Embryonic facial prominence (tissue), 1 donor: ENCODE measurements around the gene RAB3C.

Experiments used
- DNase-seq: peaks from one replicate; pipeline ENCODE4 v3.0.0-alpha.2; 2016; ENCODE audit errors: extremely low spot score

Gene RAB3C

DNA sequence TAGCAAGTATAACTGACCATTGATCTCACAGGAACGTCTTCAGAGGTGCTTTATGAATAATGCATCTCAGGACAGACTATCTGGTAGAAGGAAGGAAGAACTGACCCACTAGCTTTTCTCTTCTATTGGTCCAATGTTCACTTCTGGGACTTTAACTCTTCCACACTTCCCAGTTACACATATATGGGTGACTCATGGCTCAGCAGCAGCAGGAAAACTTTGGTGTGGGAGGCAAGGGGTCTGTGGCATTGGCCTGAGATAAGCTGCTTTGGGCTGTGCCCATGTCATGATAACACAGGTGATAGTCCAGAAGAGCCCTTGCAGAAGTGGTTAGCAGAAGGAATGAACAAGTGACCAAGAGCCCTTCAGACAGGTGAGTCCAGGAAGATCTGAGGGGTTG is 148.8 kb downstream of the RAB3C start:
- DNase-seq, result no peak

DNA sequence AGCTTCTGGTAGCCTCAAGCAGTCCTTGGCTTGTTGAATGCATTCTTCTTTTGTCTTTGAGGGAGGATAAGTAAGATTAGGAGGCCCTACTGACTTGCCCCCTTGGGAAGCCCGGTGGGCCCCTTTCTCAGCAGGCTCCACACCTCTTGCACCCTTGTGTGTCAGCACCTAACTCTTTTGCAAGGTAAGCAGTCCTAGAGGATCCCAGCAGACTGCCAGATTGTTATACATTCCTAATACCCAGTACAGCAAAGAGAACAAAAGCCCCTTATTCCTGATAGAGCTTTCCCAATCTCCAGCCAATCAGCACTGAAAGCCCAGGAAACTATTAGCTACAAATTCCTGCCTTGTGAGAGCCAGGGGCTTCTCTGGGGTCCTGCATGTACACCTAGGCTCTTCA is 152.8 kb downstream of the RAB3C start:
- no peak for DNase-seq

DNA sequence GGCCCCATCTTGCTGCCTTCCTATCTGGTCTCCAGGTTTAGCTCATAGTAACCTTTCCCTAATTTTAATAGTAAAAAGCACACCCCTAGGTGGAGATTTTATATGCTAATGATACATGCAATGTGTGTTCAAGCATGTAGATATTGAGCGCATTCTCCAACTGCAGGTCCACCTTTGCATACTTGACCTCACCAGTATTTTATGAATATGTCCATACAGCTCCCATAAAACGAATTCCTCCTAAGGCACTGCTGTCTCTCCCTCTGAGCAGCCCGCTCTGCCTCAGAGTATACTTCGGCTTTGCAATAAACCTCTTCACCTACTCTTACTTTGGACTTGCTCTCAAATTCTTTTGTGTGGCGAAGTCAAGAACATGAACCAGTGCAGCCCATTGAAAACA is 153.3 kb downstream of the RAB3C start:
- no peak for DNase-seq

DNA sequence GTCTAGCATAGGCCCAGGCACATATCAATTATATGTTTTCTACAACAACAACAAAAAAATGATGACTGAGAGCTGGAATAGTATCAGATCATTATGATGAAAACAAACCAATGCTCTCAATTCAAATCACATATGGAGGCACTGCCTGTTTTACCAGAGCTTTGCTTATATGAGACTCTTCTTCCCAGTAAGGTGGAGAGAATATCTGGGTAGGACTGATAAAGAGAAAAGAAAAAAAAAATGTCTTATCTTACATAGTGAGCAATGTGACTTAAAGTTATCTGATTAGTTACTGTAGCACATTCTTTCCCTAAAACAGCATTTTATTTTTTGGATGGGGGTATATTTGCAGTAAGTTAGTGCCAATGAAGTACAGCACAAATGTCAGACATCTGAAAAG is 154.8 kb downstream of the RAB3C start:
- DNase-seq, result no peak

DNA sequence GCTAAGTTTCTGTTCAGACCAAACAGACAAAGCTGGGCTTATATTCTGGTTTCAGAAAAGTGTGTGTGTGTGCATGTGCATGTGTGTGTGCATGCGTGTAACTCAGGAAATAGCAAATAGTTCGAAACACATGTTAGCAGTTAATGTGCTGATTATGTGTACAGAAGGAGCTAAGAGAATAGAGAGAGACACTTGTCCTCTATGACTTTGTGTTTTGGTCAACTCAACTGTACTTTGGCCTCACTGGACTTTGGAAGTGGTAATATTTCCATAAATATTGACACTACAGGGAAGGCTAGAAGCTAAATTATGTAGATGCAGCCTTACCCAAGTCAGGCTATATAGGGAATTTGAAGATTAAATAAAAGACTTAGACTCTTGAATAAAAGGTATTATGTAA is 155.5 kb downstream of the RAB3C start:
- no peak for DNase-seq

DNA sequence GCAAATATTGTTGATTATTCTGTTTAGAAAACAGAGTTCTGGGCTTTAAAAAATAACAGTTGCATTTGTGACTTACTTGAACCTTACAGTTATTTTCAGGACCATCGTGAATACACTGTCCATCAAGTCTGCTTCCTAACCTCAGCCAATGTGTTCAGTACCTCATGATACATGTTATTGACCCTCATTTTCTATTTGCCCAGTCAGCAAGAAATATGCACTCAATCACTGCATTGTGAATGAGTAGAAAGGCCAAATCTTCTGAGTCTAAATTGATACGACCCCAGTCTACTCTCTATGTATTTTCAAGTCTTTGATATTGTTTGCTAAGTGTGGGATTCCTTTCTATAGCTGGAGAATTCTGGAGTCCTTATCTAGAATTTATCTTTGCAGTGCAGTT is 156.2 kb downstream of the RAB3C start:
- DNase-seq, result no peak

DNA sequence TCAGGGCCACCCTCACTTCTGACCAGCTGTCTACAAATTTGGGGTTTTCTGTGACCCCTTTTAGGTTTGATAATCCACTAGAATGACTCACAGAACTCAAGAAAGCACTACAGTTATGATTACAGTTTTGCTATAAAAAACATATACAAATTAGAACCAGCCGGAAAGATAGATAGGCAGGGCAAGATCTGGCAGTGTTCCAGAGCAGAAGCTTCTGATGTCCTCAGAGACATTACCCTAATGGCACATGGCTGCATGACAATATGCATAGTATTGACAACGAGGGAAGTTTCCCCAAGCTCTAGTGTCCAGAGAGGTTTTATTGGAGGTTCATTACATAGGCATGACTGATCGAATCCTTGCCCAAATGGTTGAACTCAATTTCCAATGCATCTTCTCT is 158.1 kb downstream of the RAB3C start:
- no peak for DNase-seq

DNA sequence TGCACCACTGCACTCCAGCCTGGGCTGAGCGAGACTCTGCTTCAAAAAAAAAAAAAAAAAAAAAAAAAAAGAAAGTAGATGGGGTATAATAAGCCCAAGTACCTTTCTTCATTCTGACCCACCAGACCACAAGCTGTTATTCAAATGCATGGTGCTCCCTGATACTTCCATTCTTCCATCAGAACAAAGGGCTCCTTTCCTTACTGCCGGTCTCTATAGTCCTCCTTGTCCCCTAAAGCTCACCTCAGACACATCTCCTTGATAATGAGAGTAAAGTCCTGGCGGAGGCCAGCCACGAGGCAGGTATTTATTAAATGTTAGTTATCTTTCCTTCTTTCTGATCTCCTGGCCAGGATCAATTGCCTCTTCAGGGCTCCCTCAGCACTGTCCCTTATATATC is 162.5 kb downstream of the RAB3C start:
- no peak for DNase-seq

DNA sequence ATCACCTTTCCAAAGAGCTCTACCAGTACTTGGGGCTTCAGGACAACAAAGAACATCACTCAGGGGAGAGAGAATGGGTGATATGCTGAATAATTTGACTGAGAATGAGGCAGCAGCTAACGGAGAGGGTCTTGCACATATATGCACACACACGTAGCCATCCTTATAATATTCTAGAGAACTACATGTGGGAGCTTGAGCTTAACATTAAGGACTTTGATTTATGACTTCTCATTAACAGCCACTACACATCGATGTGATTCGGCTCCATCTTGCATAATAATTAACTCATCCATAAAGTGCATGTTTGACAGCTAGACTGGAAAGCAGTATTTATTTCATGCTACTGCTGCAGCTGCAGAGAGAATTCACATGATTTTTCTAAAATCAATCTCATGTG is 163.4 kb downstream of the RAB3C start:
- no peak for DNase-seq

DNA sequence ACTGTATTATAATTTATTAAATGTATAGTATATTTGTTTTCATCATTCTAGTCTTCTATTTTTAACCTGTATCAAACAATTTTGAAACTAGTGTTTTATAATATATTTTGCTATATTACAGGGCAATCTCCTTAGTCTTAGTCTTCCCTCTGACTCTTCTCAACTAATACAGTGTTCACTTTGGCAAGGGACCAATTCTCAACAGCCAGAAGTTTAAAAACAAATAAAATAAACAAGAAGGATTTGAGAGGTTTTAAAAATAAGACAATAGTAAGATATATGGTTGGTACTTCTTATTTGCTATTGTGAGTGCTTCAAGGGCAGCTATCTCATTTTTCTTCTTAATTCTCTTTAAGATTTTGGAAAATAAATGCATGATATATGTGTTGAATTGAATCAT is 167.2 kb downstream of the RAB3C start:
- DNase-seq, result no peak

DNA sequence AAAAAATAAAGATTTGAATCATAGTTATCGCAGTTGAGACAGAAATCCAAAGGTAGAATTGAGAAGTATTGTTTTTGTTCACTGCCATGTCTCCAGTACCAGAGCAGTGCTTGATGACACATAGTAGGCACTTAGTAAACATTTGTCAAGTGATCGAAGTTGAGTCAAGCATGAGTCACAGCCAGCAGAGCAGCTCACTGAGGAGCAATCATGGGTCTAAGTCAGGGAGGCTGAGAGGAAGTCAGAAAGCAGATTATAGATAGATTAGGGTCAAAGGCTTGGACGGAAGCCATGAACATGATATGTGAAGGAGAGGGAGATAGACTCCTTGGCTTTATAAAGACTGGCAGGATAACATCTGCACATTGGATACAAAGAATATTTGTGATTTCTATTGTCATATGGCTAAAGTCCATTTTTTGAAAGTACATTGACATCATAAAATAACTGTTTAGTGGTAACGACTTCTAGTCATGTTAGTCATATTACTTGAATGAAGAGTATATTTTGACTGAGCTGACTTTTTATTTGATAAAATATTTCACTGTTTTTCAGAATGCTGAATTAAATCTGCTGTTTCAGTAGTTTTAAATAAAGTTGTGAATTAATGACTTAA is 168.5 kb downstream of the RAB3C start:
- DNase-seq, result no peak

DNA sequence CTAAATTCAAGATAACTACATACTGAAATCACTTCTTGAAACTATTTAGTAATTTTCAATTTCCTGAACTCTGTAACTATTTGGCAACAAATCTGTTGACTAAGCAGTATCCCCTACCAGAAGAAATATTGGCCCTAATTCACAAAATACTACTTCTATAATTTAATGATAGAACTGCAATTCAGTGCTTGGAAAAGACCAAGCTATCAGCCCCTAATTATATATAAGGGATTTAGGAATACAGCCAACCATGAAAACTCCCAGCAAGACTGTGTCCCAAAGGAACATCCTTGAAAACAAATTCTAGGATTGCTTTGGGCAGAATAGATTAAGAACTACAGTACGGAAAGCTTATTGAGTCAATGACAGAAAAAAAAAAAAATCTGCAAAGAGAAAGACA is 169.2 kb downstream of the RAB3C start:
- peak; percentile 30 for DNase-seq

DNA sequence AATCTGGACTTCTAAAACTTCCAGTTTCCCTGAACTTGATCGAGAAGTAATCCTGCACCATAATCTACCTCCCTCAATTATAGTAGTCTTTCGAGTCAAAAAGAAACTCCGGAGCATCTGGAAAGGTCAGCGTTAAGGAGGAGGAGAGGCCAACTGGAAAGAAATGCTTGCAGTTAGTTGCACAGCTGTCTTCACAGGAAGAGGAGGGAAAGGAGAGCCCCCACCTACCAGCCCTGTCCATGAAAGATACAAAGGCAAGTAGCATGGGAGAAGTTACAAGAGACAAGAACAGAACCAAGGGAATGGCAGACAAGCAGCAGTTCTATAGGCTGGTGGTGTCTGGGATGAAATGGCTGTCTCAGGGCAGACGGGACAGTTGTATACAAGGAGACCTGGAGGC is 170.6 kb downstream of the RAB3C start:
- DNase-seq, result no peak

DNA sequence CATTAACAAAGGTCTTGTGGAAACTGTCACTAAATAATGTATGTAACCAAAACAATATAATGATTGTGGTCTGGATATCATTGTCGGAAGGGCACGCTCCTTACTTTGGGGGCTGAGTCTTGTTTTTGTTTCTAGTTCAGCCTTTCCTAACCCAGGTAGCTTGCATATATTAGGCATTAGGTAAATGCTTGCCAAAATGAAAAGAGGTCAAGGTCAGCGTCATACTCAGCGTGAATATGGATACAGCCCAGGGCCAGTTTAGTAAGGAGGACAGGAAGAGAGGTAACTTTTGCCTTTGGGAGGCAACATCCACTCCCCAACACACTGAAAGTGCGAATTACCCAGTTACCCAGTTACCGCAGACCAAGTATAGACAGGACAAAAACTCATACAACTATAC is 171.4 kb downstream of the RAB3C start:
- no peak for DNase-seq

DNA sequence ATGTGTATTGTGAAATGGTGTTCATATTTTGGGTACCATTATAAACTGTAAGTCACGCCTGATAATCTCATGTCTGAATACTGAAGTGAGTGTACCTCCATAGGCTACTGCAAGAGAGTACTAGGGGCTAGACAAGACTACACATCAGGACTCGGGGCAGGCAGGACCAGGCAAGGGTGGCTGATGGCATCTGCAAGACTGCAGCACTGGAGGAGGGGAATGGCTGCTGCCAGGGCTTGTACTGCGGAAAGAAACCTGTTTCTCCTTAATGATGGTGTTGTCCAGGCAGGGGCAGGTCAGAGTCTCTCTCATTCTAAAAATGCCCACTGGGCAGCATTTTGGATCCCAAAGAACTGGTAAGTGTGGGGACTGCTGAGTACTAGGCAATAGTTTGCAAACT is 172.5 kb downstream of the RAB3C start:
- DNase-seq, result no peak

DNA sequence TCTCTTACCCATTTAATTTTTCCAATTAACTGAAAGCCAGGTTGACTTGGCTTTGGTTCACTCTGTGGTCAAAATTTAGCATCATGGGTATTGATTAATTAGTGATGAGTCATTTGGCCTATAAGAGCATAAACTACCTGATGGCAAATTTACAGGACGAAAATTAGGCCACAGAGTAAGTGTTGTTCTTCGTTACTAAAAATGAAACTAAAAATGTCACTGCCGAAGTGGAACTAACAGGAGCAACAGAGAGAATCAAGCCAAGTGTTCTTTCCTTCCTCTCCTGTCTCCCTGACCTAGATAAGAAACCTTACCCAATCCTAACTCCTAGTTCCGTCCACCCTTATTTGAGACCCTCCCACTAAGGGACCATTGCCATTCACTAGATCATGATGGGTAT is 176.9 kb downstream of the RAB3C start:
- no peak for DNase-seq

DNA sequence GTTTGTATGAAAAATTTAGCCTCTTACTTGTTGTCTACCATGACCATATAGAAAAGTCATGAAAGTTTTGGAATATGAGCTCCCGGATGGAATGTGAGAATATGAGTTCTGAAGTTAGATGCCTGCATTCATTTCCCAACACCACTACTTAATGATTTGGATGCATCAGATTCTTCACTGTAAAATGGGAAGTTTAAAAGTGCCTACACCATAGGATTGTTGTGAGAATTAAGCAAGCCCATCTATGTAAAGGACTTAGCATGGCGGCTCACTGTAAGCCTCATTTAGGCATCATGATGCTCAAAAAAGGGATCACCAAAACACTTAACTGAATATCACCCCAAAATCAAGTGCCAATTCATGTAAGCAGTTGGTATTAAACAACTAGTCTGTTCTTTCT is 177.3 kb downstream of the RAB3C start:
- no peak for DNase-seq

DNA sequence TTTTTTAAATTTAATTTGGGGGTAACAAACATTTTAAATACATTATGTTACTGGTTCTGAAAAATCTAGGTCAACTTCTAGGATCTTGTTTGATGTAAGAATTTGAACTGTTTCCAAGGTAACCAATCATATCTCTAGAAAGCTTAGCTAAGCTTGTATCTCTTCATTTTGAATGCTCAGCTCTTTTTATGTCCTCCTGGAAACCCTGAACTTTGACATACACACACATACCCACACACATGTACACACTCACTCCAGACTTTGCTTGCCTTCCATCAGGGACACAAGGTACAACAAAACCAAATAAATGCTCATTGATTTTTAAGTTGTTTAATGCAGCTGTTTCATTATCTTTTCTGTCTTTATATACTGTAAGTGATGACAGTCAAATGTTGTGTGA is 178.5 kb downstream of the RAB3C start:
- no peak for DNase-seq

DNA sequence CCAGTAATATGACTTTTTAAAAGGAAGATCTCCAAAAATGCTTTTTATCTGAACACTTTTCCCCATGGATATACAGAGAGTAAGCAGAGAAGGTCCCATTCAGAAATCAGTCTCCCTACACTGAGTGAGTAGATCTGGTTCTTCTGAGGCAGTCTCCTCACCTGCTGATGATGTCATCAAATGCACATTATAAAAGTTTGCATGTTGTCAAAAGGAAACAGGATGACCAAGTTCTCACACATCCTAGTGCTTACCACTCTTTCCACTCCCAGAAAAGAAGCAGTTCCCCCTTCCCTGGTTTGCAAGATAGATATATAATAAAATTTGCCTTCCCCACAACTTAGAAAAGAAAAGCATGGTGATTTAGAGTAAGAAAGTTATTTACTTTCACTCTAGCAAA is 180.5 kb downstream of the RAB3C start:
- no peak for DNase-seq

DNA sequence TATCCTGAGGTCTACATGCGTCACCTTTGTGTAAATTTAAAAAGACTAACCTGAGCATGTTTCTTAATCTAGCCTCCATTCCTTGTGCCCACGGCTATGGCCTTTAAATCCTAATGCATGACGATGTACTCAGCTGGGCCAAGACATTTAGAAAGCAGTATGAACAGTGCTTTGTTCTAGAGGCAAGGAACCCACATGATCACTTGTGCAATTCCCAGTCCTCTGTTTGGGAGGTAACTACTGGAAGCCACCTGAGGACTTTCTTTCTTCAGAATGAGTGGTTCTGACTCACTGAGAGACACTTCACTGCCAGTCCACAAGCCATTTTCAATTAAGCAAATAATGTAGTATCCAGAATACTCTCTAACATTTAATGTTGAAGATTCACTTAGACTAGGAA is 181.3 kb downstream of the RAB3C start:
- no peak for DNase-seq

DNA sequence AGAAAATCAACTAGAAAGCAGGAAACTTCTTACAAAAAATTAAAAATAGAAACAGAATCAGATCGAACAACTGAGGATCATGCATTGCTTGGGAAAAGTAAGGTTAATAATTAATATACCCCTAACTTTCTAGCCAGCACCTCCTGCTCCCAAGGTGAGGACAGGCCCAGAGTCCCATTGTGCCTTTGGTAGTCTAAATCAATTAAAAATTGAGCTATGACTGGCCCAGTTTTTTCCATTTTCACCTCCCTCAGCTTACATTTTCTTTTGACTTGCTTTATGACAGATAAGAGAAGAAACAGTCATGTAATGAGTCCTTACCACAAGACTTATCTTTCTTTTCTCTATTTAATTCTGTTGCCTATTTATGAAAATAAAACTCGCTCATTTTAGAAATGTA is 182.2 kb downstream of the RAB3C start:
- DNase-seq, result no peak

DNA sequence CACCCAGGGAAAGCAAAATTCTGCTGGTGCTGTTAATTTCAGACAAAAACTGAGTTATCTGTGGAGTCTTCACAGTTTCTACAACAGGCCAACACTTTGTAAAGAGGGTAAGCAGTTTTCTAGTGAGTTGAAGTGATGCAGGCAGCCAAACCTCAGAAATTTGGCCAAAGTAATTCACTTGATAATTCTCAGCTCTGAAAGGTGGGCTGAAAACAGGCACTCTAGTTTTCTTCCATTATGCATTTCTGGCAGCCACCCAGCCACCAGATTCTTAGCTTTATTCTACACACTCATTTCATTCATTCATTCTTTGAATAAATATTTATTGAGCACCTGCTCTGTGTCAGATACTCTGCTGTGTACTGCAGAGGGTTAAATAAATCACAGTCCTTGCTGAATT is 184.2 kb downstream of the RAB3C start:
- DNase-seq, result no peak

DNA sequence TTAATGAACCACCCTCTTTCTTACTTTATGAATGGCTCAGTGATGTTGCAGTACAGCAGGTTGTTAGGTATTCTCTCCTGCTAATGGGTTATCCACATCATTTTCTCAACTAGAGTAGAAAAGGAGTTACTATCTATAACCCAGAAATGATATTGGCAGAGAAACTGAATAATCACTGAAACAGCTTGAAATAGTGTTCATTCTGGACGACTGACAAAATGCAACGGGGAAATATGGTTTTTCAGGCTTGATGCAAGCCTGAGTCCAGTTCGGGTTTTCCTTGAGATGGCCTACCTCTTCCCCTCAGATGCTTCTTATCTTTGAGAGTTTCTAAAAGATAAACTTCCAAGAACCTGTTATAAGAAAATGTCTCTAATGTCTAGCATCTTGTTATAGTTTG is 187.3 kb downstream of the RAB3C start:
- DNase-seq, result no peak

DNA sequence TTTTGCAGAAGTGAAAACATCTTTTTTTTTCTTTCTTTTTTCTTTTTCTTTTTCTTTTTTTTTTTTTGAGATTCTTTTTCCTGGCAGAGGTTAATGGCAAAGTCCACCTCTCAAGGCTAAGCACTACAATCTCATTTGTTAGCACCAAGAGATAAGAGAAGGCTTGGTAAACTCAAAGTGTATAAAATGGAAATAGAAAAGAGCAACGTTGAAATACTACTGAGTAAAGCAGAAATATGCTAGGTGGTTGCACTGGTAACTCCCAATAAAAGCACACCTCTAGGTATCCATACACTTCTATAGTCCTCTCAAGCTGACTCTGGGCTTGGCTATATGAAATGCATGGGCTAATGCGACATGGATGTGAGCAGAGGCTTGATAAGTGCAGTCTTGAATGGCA is 188.9 kb downstream of the RAB3C start:
- no peak for DNase-seq
